GM12878 (cell line): Measurements from ENCODE around the gene CAMK4.

Experiments used
- BHLHE40 ChIP-seq, 2 experiments: fragments of 450-650 bp in 1 of 2; IDR thresholded peaks; 2 replicates each; pipeline ENCODE4 v1.6.1; 2011 to 2017; ENCODE audit warnings: low read depth in 2 of 2, borderline replicate concordance in 1 of 2, improper control_type of control experiment in 1 of 2, low read length in 1 of 2, mild to moderate bottlenecking in 1 of 2
- CHD4 ChIP-seq: fragments of 200-600 bp; sonication (generic); IDR thresholded peaks from 2 replicates; pipeline ENCODE4 v1.6.1; 2016; ENCODE audit warnings: mild to moderate bottlenecking
- CTCF ChIP-seq, 3 experiments: IDR thresholded peaks in 2 of 3; conservative IDR thresholded peaks in 1 of 3; 2 replicates each; pipeline ENCODE4 v1.5.1; 2011; ENCODE audit warnings: low read depth in 3 of 3, low read length in 3 of 3, mild to moderate bottlenecking in 3 of 3, control low read depth in 2 of 3, moderate library complexity in 2 of 3, inconsistent platforms in 1 of 3, mixed read lengths in 1 of 3; ENCODE audit not compliant: control insufficient read depth in 2 of 3, insufficient read depth in 1 of 3; ENCODE audit errors: extremely low read depth in 1 of 3
- EP300 ChIP-seq, 2 experiments: fragments of 150-350 bp in 1 of 2; IDR thresholded peaks; 2 replicates each; pipeline ENCODE4 v1.6.1; 2011 to 2012; ENCODE audit warnings: low read depth in 2 of 2, low read length in 2 of 2, borderline replicate concordance in 1 of 2, improper control_type of control experiment in 1 of 2, inconsistent platforms in 1 of 2; ENCODE audit not compliant: control insufficient read depth in 1 of 2
- MEF2A ChIP-seq: IDR thresholded peaks from 2 replicates; pipeline ENCODE4 v1.6.1; 2011; ENCODE audit warnings: low read depth, mild to moderate bottlenecking, low read length, moderate library complexity; ENCODE audit not compliant: insufficient read depth
- NFIC ChIP-seq: IDR thresholded peaks from 2 replicates; pipeline ENCODE4 v1.6.1; 2012; ENCODE audit warnings: low read depth, mild to moderate bottlenecking, inconsistent platforms, low read length, moderate library complexity
- SIN3A ChIP-seq: IDR thresholded peaks from 2 replicates; pipeline ENCODE4 v1.6.1; 2012; ENCODE audit warnings: low read depth, low read length, improper control_type of control experiment
- SKIL ChIP-seq: fragments of 450-650 bp; IDR thresholded peaks from 2 replicates; pipeline ENCODE4 v1.6.1; 2017; ENCODE audit warnings: mild to moderate bottlenecking, low read depth, inconsistent platforms; ENCODE audit not compliant: poor library complexity, severe bottlenecking

- TF ChIP-seq CHD4 (no peak), EP300 (IDR thresholded peaks at IDR 0.05; ENCODE audit: borderline replicate concordance in 1 of 2, control insufficient read depth in 1 of 2, low read depth in 2 of 2, low read length in 2 of 2) (no peak), SIN3A (no peak), NFIC (no peak), MEF2A (no peak), BHLHE40 (IDR thresholded peaks at IDR 0.05; ENCODE audit: borderline replicate concordance in 1 of 2, low read depth in 2 of 2, low read length in 1 of 2) (no peak), CTCF (IDR thresholded peaks at IDR 0.05 in 2 of 3, conservative IDR thresholded peaks at IDR 0.05 in 1 of 3; ENCODE audit: control insufficient read depth in 2 of 3, extremely low read depth in 1 of 3, insufficient read depth in 1 of 3, low read depth in 3 of 3, low read length in 3 of 3) (no peak), SKIL (no peak)
Measured at GRCh38 chr5:111243318-111243717, 19.1 kb downstream of the CAMK4 start.
